RWPE1 (cell line): ENCODE results near the gene PPME1.
A peak's percentile ranks its signal among the peaks of the same experiment; 100 is the strongest.

ENCODE experiments used
- CTCF ChIA-PET: fragments of 350-600 bp; sonication (Branson Sonifier 250); formaldehyde crosslinking; extraction: SDS; loops from one replicate; lab custom pipeline; 2021; lab: Yijun Ruan, JAX
- POLR2A ChIA-PET: fragments of 400-600 bp; formaldehyde crosslinking; extraction: SDS; loops from one replicate; lab custom pipeline; 2020; ENCODE audit warnings: antibody characterized with exemption; ENCODE audit not compliant: low non-redundant PET; lab: Yijun Ruan, JAX
- DNase-seq: peaks from one replicate; pipeline ENCODE4 v3.0.0; 2012; ENCODE audit warnings: low spot score
- H3K27ac ChIP-seq: fragments of 450-650 bp; 2 replicates; pipeline ENCODE4 v1.5.1; 2017
- CTCF ChIP-seq: fragments of 450-650 bp; conservative IDR thresholded peaks from 2 replicates; pipeline ENCODE4 v1.5.1; 2017; ENCODE audit warnings: low read depth, mild to moderate bottlenecking

The PPME1 gene

GRCh38 chr11:74282914-74283371, 111.9 kb downstream of the PPME1 start:
- no peak overlapping the region for H3K27ac ChIP-seq
- ChIA-PET CTCF (no interaction called here), POLR2A (no interaction called here)
- TF ChIP-seq CTCF, result no peak
- no peak for DNase-seq

GRCh38 chr11:74283580-74284180, 112.6 kb downstream of the PPME1 start:
- TF ChIP-seq CTCF, result no peak
- ChIA-PET CTCF (no interaction called here), POLR2A (no interaction called here)

GRCh38 chr11:74284466-74284865, 113.4 kb downstream of the PPME1 start:
- no peak for DNase-seq
- ChIA-PET POLR2A (no interaction called here), CTCF (no interaction called here)
- no peak for TF ChIP-seq CTCF
- H3K27ac ChIP-seq, result no peak overlapping the region

More at GRCh38 chr11:74283580-74284180, 112.6 kb downstream of the PPME1 start:
- no peak for DNase-seq
- H3K27ac ChIP-seq, result no peak overlapping the region

- no peak for TF ChIP-seq CTCF
- ChIA-PET CTCF (interaction anchor here (0.6 kb wide), 3 partner anchors 15 to 974 kb away, joined by 3 read pairs; no protein-coding TSS in a partner anchor), POLR2A (no interaction called here)
- H3K27ac ChIP-seq, result no peak overlapping the region
- DNase-seq, result peak; percentile 80
These were observed 117.1 kb downstream of the PPME1 start for GRCh38 chr11:74288161-74288560.

GRCh38 chr11:74288911-74289310, 117.8 kb downstream of the PPME1 start:
- no peak for TF ChIP-seq CTCF
- DNase-seq, result no peak
- H3K27ac ChIP-seq, result peak overlapping the region; percentile 49; the same call in 1 of the 2 replicates
- ChIA-PET POLR2A (no interaction called here), CTCF (no interaction called here)

- ChIA-PET CTCF (no interaction called here), POLR2A (interaction anchor here (0.6 kb wide), 1 partner anchor 28 kb away, joined by 4 read pairs; no protein-coding TSS in a partner anchor)
- DNase-seq, result no peak
- H3K27ac ChIP-seq, result no peak overlapping the region
- no peak for TF ChIP-seq CTCF
These were observed 126.4 kb downstream of the PPME1 start for GRCh38 chr11:74297484-74297883.
